ENCODE results near the gene CRYBG2. TPM values are rescaled to one million over a fixed set of nuclear protein-coding genes. Genes with fewer than 3 reads are reported as not detected.
"Not testable (repeated sequence)": the region's sequence is repeated elsewhere in the genome, so short reads cannot be mapped to it uniquely, and the experiment has no call there.

The CRYBG2 gene
- polyA plus RNA-seq, 3 donors = 0.52 TPM; not detected in 2

DNA sequence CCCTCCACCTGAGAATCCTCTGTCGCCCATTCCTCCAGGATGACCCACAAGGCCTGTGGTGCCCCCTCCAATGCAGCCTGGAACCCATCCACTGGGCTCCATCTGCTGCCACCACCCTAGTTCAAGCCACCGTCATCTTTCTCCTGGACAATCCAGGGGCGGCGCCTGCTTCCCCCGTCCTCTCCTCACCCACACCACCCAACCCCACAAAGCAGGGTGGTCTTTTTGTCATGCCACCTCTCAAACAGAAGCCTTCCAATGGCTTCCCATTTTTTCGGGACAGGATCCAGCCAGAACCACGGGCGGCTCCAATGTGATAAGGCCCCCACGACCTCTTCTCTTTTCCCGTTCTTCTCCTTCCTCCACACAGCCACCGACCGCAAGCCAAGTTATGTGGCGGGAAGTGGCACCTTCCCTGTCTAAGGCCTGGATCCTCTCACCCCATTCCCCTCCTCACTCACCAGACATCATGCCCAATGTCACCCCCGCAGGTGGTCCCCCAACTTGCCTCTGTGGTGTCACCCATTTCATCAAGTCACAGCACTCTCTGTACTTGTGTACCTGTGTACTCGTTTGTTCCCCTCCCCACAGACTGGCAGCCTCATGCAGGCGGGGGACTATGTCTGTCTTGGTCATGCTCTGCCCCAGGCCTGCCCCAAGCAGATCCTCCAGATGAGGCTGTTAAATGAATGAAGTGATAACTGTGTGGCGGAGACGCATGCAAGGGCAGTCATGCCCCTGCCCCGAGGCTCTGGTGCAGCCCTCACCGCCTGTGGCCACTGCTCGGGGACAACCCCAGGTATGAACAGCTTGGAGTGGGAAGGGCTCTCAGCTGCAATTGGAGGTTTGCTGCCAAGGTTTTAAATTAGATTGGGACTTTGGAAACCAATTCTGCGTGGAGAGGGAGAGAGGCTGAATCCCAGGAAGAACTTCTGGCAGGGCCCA lies 58.5 kb downstream of the CRYBG2 start:
- Mint-ChIP-seq H3K36me3 (peaks cover 66 to 99% of the 10 kb centered on the region in 2 donors), H3K9me3 (no peaks in the 10 kb centered on the region), H3K27me3 (ENCODE audit: low read depth in 3 of 3) (peaks cover 0 to 6% (median 3%) of the 10 kb centered on the region in 3 donors), H3K4me1 (peaks cover 57% of the 10 kb centered on the region), H3K4me3 (no peak overlapping the region), H3K27ac (peak overlapping the region in 6 of 7 donors; percentile 11 to 91 (median 63))
- Histone ChIP-seq H3K4me1 (ENCODE audit: control insufficient read depth in 1 of 2, insufficient read depth in 2 of 2, low read length in 2 of 2) (peaks cover 40 to 46% of the 10 kb centered on the region in 2 donors), H3K4me2 (replicated peaks; ENCODE audit: extremely low read depth, low read length, poor library complexity, severe bottlenecking) (no peak overlapping the region), H3K27ac (ENCODE audit: low read depth in 1 of 2, low read length in 2 of 2) (no peak overlapping the region), H3K4me3 (replicated peaks in 1 of 3; ENCODE audit: low read depth in 2 of 3, low read length in 3 of 3) (no peak overlapping the region), H3K9me3 (replicated peaks in 1 of 2; ENCODE audit: control insufficient read depth in 1 of 2, insufficient read depth in 1 of 2, low read length in 2 of 2) (no peaks in the 10 kb centered on the region), H3K9ac (ENCODE audit: insufficient read depth, low read length, poor library complexity, severe bottlenecking) (no peak overlapping the region), H4K20me1 (ENCODE audit: insufficient read depth, low read length) (no peaks in the 10 kb centered on the region), H3K36me3 (replicated peaks in 1 of 2; ENCODE audit: control insufficient read depth in 1 of 2, insufficient read depth in 2 of 2, low read length in 2 of 2) (peaks cover 54 to 83% of the 10 kb centered on the region in 2 donors), H3K27me3 (ENCODE audit: control insufficient read depth in 2 of 2, insufficient read depth in 2 of 2, low read length in 2 of 2) (no peaks in the 10 kb centered on the region), H2AFZ (ENCODE audit: insufficient read depth, low read depth, low read length, poor library complexity, severe bottlenecking) (no peak overlapping the region), H3K79me2 (ENCODE audit: insufficient read depth, low read length) (peaks cover 55% of the 10 kb centered on the region)
- TF ChIP-seq, protein P1, sequence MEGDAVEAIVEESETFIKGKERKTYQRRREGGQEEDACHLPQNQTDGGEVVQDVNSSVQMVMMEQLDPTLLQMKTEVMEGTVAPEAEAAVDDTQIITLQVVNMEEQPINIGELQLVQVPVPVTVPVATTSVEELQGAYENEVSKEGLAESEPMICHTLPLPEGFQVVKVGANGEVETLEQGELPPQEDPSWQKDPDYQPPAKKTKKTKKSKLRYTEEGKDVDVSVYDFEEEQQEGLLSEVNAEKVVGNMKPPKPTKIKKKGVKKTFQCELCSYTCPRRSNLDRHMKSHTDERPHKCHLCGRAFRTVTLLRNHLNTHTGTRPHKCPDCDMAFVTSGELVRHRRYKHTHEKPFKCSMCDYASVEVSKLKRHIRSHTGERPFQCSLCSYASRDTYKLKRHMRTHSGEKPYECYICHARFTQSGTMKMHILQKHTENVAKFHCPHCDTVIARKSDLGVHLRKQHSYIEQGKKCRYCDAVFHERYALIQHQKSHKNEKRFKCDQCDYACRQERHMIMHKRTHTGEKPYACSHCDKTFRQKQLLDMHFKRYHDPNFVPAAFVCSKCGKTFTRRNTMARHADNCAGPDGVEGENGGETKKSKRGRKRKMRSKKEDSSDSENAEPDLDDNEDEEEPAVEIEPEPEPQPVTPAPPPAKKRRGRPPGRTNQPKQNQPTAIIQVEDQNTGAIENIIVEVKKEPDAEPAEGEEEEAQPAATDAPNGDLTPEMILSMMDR (IDR thresholded peaks at IDR 0.05) = no peak
- WGBS (ENCODE audit: insufficient coverage) = 91% methylated on average over 19 of the region's 22 CpGs
- no peak for DNase-seq
- intact Hi-C loops (cut with micrococcal nuclease) = no loop called here

DNA sequence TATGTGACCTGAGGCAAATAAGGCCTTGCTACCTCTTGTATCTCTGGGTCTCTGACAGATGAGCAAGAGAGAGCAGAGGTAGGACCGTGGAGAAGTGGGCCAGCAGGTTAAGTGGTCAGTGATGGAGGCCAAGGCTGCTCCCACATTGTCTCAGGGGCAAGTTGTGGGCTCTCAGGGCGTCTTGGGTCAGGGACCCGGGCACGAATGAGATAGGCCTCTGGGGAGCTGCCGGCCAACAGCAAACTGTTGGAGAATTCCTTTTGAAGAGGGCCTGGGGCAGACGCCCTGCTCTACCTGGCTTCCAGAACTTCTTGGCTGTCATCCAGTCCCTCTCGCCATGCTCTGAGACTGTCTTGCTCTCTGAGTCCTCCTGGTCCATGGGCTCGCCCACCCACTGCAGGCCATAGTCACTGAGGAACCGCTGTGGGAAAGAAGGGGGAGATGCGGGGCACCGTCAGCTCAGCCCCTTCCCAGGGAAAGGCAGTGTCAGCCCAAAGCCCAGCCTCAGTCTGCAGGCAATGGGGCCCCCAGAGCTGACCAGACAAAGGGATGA lies 59.9 kb downstream of the CRYBG2 start:
- H3K36me3 Mint-ChIP-seq = peaks cover 55 to 91% of the 10 kb centered on the region in 2 donors
- H3K27me3 Mint-ChIP-seq (ENCODE audit: low read depth in 3 of 3) = peaks cover 0 to 6% (median 3%) of the 10 kb centered on the region in 3 donors
- peaks cover 60% of the 10 kb centered on the region for H3K4me1 Mint-ChIP-seq
- Histone ChIP-seq H2AFZ (ENCODE audit: insufficient read depth, low read depth, low read length, poor library complexity, severe bottlenecking) (no peak overlapping the region), H3K9ac (ENCODE audit: insufficient read depth, low read length, poor library complexity, severe bottlenecking) (no peak overlapping the region), H3K27ac (ENCODE audit: low read depth in 1 of 2, low read length in 2 of 2) (peak overlapping the region in 1 of 2 donors; percentile 20), H3K79me2 (ENCODE audit: insufficient read depth, low read length) (peaks cover 40% of the 10 kb centered on the region), H4K20me1 (ENCODE audit: insufficient read depth, low read length) (no peaks in the 10 kb centered on the region), H3K4me2 (replicated peaks; ENCODE audit: extremely low read depth, low read length, poor library complexity, severe bottlenecking) (no peak overlapping the region), H3K9me3 (replicated peaks in 1 of 2; ENCODE audit: control insufficient read depth in 1 of 2, insufficient read depth in 1 of 2, low read length in 2 of 2) (no peaks in the 10 kb centered on the region), H3K4me3 (replicated peaks in 1 of 3; ENCODE audit: low read depth in 2 of 3, low read length in 3 of 3) (no peak overlapping the region), H3K4me1 (ENCODE audit: control insufficient read depth in 1 of 2, insufficient read depth in 2 of 2, low read length in 2 of 2) (peaks cover 54 to 59% of the 10 kb centered on the region in 2 donors), H3K36me3 (replicated peaks in 1 of 2; ENCODE audit: control insufficient read depth in 1 of 2, insufficient read depth in 2 of 2, low read length in 2 of 2) (peaks cover 51 to 68% of the 10 kb centered on the region in 2 donors), H3K27me3 (ENCODE audit: control insufficient read depth in 2 of 2, insufficient read depth in 2 of 2, low read length in 2 of 2) (no peaks in the 10 kb centered on the region)
- no peak for DNase-seq
- H3K9me3 Mint-ChIP-seq = no peaks in the 10 kb centered on the region
- intact Hi-C loops (cut with micrococcal nuclease) = no loop called here
- TF ChIP-seq, protein P1 (IDR thresholded peaks at IDR 0.05) = no peak
- H3K27ac Mint-ChIP-seq = peak overlapping the region in 5 of 7 donors; percentile 40 to 83 (median 61)
- WGBS (ENCODE audit: insufficient coverage) = 95% methylated on average over 9 of the region's 11 CpGs
- H3K4me3 Mint-ChIP-seq = no peak overlapping the region

DNA sequence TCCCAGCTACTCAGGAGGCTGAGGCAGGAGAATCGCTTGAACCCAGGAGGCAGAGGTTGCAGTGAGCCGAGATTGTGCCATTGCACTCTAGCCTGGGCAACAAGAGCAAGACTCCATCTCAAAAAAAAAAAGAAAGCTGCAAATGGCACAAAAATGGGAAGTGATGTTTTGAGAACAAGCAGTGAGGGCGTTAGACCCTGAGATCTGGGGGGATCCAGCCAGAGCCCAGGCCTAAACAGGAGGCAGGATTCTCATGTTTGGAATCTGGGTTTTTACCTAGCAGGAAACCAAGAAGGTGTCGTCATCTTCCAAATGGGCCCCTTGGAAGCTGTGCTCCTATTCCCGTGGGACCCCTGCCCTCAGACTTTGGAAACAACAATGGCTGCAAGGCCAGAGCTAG lies 61.2 kb downstream of the CRYBG2 start:
- H3K4me3 Mint-ChIP-seq; DNase-seq; H3K4me3 ChIP-seq (replicated peaks in 1 of 3; ENCODE audit: low read depth in 2 of 3, low read length in 3 of 3); H3K27me3 ChIP-seq (ENCODE audit: control insufficient read depth in 2 of 2, insufficient read depth in 2 of 2, low read length in 2 of 2); H3K9me3 ChIP-seq (replicated peaks in 1 of 2; ENCODE audit: control insufficient read depth in 1 of 2, insufficient read depth in 1 of 2, low read length in 2 of 2); H3K4me2 ChIP-seq (replicated peaks; ENCODE audit: extremely low read depth, low read length, poor library complexity, severe bottlenecking); H3K9me3 Mint-ChIP-seq; H3K9ac ChIP-seq (ENCODE audit: insufficient read depth, low read length, poor library complexity, severe bottlenecking); H3K27me3 Mint-ChIP-seq (ENCODE audit: low read depth in 3 of 3); intact Hi-C loops (cut with micrococcal nuclease); H4K20me1 ChIP-seq (ENCODE audit: insufficient read depth, low read length); H2AFZ ChIP-seq (ENCODE audit: insufficient read depth, low read depth, low read length, poor library complexity, severe bottlenecking): not testable (repeated sequence)
- WGBS (ENCODE audit: insufficient coverage) = 45% methylated on average over 2 of the region's 5 CpGs
- Histone ChIP-seq H3K27ac (ENCODE audit: low read depth in 1 of 2, low read length in 2 of 2) (peak overlapping the region; percentile 35 to 99), H3K36me3 (replicated peaks in 1 of 2; ENCODE audit: control insufficient read depth in 1 of 2, insufficient read depth in 2 of 2, low read length in 2 of 2) (peaks cover 44 to 58% of the 10 kb centered on the region in 2 donors), H3K79me2 (ENCODE audit: insufficient read depth, low read length) (peaks cover 35% of the 10 kb centered on the region), H3K4me1 (ENCODE audit: control insufficient read depth in 1 of 2, insufficient read depth in 2 of 2, low read length in 2 of 2) (peaks cover 56 to 59% of the 10 kb centered on the region in 2 donors)
- peaks cover 49 to 81% of the 10 kb centered on the region in 2 donors for H3K36me3 Mint-ChIP-seq
- peaks cover 60% of the 10 kb centered on the region for H3K4me1 Mint-ChIP-seq
- H3K27ac Mint-ChIP-seq = peak overlapping the region; percentile 62 to 100 (median 93)

All from CD14-positive monocyte (primary cell).